GM12872 (cell line): ENCODE data around the gene MAD1L1.

ENCODE experiments used
- CTCF ChIP-seq: IDR thresholded peaks from 3 replicates; pipeline ENCODE4 v1.5.1; 2011; ENCODE audit warnings: low read depth, mild to moderate bottlenecking, low read length, moderate library complexity; ENCODE audit not compliant: insufficient read depth

MAD1L1 gene

GRCh38 chr7:2186166-2186565 lies 46.6 kb downstream of the MAD1L1 start:
- no peak for TF ChIP-seq CTCF

GRCh38 chr7:2185715-2186114 lies 47.0 kb downstream of the MAD1L1 start:
- TF ChIP-seq CTCF = no peak

GRCh38 chr7:2182461-2182860 lies 50.3 kb downstream of the MAD1L1 start:
- TF ChIP-seq CTCF = no peak

- TF ChIP-seq CTCF = no peak
Measured at GRCh38 chr7:2181077-2181854, 51.5 kb downstream of the MAD1L1 start.

GRCh38 chr7:2180081-2180480 lies 52.7 kb downstream of the MAD1L1 start:
- TF ChIP-seq CTCF = no peak

- TF ChIP-seq CTCF = no peak
Measured at GRCh38 chr7:2175514-2175913, 57.2 kb downstream of the MAD1L1 start.

GRCh38 chr7:2175091-2175490 lies 57.7 kb downstream of the MAD1L1 start:
- no peak for TF ChIP-seq CTCF
